ENCODE results near the gene FREM1.

Gene FREM1

GRCh38 chr9:14797435-14797834, 112.8 kb downstream of the FREM1 start:
- Mint-ChIP-seq H3K36me3 (no peaks in the 10 kb centered on the region), H3K4me3 (no peak overlapping the region), H3K9me3 (no peaks in the 10 kb centered on the region), H3K27ac (no peak overlapping the region), H3K27me3 (no peaks in the 10 kb centered on the region), H3K4me1 (no peaks in the 10 kb centered on the region)
- CTCF ChIA-PET: no interaction called here
- DNase-seq: no peak

GRCh38 chr9:14793389-14793788, 116.8 kb downstream of the FREM1 start:
- Mint-ChIP-seq H3K27ac (no peak overlapping the region), H3K4me3 (no peak overlapping the region), H3K27me3 (no peaks in the 10 kb centered on the region), H3K9me3 (no peaks in the 10 kb centered on the region), H3K4me1 (no peaks in the 10 kb centered on the region), H3K36me3 (no peaks in the 10 kb centered on the region)
- DNase-seq: no peak
- CTCF ChIA-PET: no interaction called here

- DNase-seq: no peak
- H3K9me3 Mint-ChIP-seq: no peaks in the 10 kb centered on the region
- no peak overlapping the region for H3K4me3 Mint-ChIP-seq
- H3K27me3 Mint-ChIP-seq: no peaks in the 10 kb centered on the region
- no peaks in the 10 kb centered on the region for H3K4me1 Mint-ChIP-seq
- H3K36me3 Mint-ChIP-seq: no peaks in the 10 kb centered on the region
- CTCF ChIA-PET: interaction anchor here (0.8 to 0.9 kb wide), 2 partner anchors 21 to 345 kb away, joined by 3 read pairs; no protein-coding TSS in a partner anchor
- no peak overlapping the region for H3K27ac Mint-ChIP-seq
These were observed 119.6 kb downstream of the FREM1 start for GRCh38 chr9:14790628-14791027.

GRCh38 chr9:14788846-14789245, 121.4 kb downstream of the FREM1 start:
- no peaks in the 10 kb centered on the region for H3K4me1 Mint-ChIP-seq
- H3K9me3 Mint-ChIP-seq: no peaks in the 10 kb centered on the region
- no peak for DNase-seq
- CTCF ChIA-PET: no interaction called here
- no peak overlapping the region for H3K27ac Mint-ChIP-seq
- no peaks in the 10 kb centered on the region for H3K36me3 Mint-ChIP-seq
- H3K4me3 Mint-ChIP-seq: no peak overlapping the region
- H3K27me3 Mint-ChIP-seq: no peaks in the 10 kb centered on the region

- no peaks in the 10 kb centered on the region for H3K9me3 Mint-ChIP-seq
These were observed 126.9 kb downstream of the FREM1 start for GRCh38 chr9:14783358-14783757.

GRCh38 chr9:14782286-14783051, 127.8 kb downstream of the FREM1 start:
- Mint-ChIP-seq H3K9me3 (no peaks in the 10 kb centered on the region), H3K4me3 (no peak overlapping the region), H3K27ac (no peak overlapping the region), H3K36me3 (no peaks in the 10 kb centered on the region), H3K27me3 (no peaks in the 10 kb centered on the region), H3K4me1 (no peaks in the 10 kb centered on the region)
- CTCF ChIA-PET: no interaction called here
- no peak for DNase-seq

More at GRCh38 chr9:14783358-14783757, 126.9 kb downstream of the FREM1 start:
- Mint-ChIP-seq H3K36me3 (no peaks in the 10 kb centered on the region), H3K4me1 (no peaks in the 10 kb centered on the region), H3K27me3 (no peaks in the 10 kb centered on the region), H3K4me3 (no peak overlapping the region), H3K27ac (no peak overlapping the region)
- CTCF ChIA-PET: no interaction called here
- DNase-seq: no peak

- CTCF ChIA-PET: interaction anchor here (0.5 to 1.7 kb wide), 2 partner anchors 12 to 326 kb away, joined by 3 to 7 read pairs; no protein-coding TSS in a partner anchor
- H3K27me3 Mint-ChIP-seq: no peaks in the 10 kb centered on the region
- H3K4me3 Mint-ChIP-seq: no peak overlapping the region
- H3K4me1 Mint-ChIP-seq: no peaks in the 10 kb centered on the region
- no peak overlapping the region for H3K27ac Mint-ChIP-seq
- H3K36me3 Mint-ChIP-seq: no peaks in the 10 kb centered on the region
- no peaks in the 10 kb centered on the region for H3K9me3 Mint-ChIP-seq
- DNase-seq: no peak
These were observed 129.5 kb downstream of the FREM1 start for GRCh38 chr9:14780693-14781092.

GRCh38 chr9:14780251-14780650, 130.0 kb downstream of the FREM1 start:
- DNase-seq: no peak
- no peaks in the 10 kb centered on the region for H3K36me3 Mint-ChIP-seq
- H3K27me3 Mint-ChIP-seq: no peaks in the 10 kb centered on the region
- H3K4me3 Mint-ChIP-seq: no peak overlapping the region
- H3K4me1 Mint-ChIP-seq: no peaks in the 10 kb centered on the region
- CTCF ChIA-PET: interaction anchor here (0.5 to 1.7 kb wide), 2 partner anchors 11 to 326 kb away, joined by 3 to 7 read pairs; no protein-coding TSS in a partner anchor
- no peaks in the 10 kb centered on the region for H3K9me3 Mint-ChIP-seq
- no peak overlapping the region for H3K27ac Mint-ChIP-seq

GRCh38 chr9:14779566-14780022, 130.6 kb downstream of the FREM1 start:
- CTCF ChIA-PET: interaction anchor here (1.7 kb wide), 1 partner anchor 10 kb away, joined by 7 read pairs; no protein-coding TSS in a partner anchor
- DNase-seq: no peak
- Mint-ChIP-seq H3K27me3 (no peaks in the 10 kb centered on the region), H3K4me3 (no peak overlapping the region), H3K36me3 (no peaks in the 10 kb centered on the region), H3K4me1 (no peaks in the 10 kb centered on the region), H3K9me3 (no peaks in the 10 kb centered on the region), H3K27ac (no peak overlapping the region)

- DNase-seq: no peak
- CTCF ChIA-PET: no interaction called here
- no peaks in the 10 kb centered on the region for H3K27me3 Mint-ChIP-seq
- H3K9me3 Mint-ChIP-seq: no peaks in the 10 kb centered on the region
- no peaks in the 10 kb centered on the region for H3K36me3 Mint-ChIP-seq
- no peak overlapping the region for H3K4me3 Mint-ChIP-seq
- no peaks in the 10 kb centered on the region for H3K4me1 Mint-ChIP-seq
- no peak overlapping the region for H3K27ac Mint-ChIP-seq
These were observed 131.7 kb downstream of the FREM1 start for GRCh38 chr9:14778565-14778964.

- no peak for DNase-seq
- Mint-ChIP-seq H3K4me1 (no peaks in the 10 kb centered on the region), H3K27ac (no peak overlapping the region), H3K4me3 (no peak overlapping the region), H3K9me3 (no peaks in the 10 kb centered on the region), H3K36me3 (no peaks in the 10 kb centered on the region), H3K27me3 (peaks cover under 1% of the 10 kb centered on the region)
- CTCF ChIA-PET: no interaction called here
These were observed 134.3 kb downstream of the FREM1 start for GRCh38 chr9:14775917-14776316.

- Mint-ChIP-seq H3K36me3 (no peaks in the 10 kb centered on the region), H3K4me1 (no peaks in the 10 kb centered on the region), H3K4me3 (no peak overlapping the region), H3K27ac (no peak overlapping the region), H3K9me3 (no peaks in the 10 kb centered on the region), H3K27me3 (peaks cover 5% of the 10 kb centered on the region)
- CTCF ChIA-PET: interaction anchor here (1.1 to 2.5 kb wide), 4 partner anchors 10 to 155 kb away, joined by 3 to 7 read pairs (median 4); no protein-coding TSS in a partner anchor
- DNase-seq: no peak
These were observed 139.6 kb downstream of the FREM1 start for GRCh38 chr9:14770592-14770991.

GRCh38 chr9:14769230-14769571, 141.0 kb downstream of the FREM1 start:
- no peak overlapping the region for H3K27ac Mint-ChIP-seq

GRCh38 chr9:14768405-14769229, 141.6 kb downstream of the FREM1 start:
- H3K4me1 Mint-ChIP-seq: no peaks in the 10 kb centered on the region
- no peak overlapping the region for H3K4me3 Mint-ChIP-seq
- H3K27me3 Mint-ChIP-seq: peaks cover 5% of the 10 kb centered on the region
- no peak overlapping the region for H3K27ac Mint-ChIP-seq
- H3K9me3 Mint-ChIP-seq: no peaks in the 10 kb centered on the region
- CTCF ChIA-PET: interaction anchor here (0.5 to 2.5 kb wide), 13 partner anchors 12 to 414 kb away, joined by 3 to 8 read pairs (median 4); no protein-coding TSS in a partner anchor
- DNase-seq: no peak
- H3K36me3 Mint-ChIP-seq: no peaks in the 10 kb centered on the region

More at GRCh38 chr9:14769230-14769571, 141.0 kb downstream of the FREM1 start:
- Mint-ChIP-seq H3K4me3 (no peak overlapping the region), H3K4me1 (no peaks in the 10 kb centered on the region), H3K9me3 (no peaks in the 10 kb centered on the region), H3K27me3 (peaks cover 5% of the 10 kb centered on the region), H3K36me3 (no peaks in the 10 kb centered on the region)
- CTCF ChIA-PET: interaction anchor here (0.5 to 2.5 kb wide), 12 partner anchors 11 to 1342 kb away, joined by 3 to 7 read pairs (median 3); no protein-coding TSS in a partner anchor
- DNase-seq: no peak

Data from activated naive CD4-positive, alpha-beta T cell treated with anti-CD3 and anti-CD28 coated beads, Interleukin-2, amount 10 ng/mL, durations not matched to agents 7 days and 5 days (primary cell).